H1 (cell line): ENCODE data around the gene EIF4A3. TPM values are rescaled to one million over a fixed set of nuclear protein-coding genes. Genes with fewer than 3 reads are reported as not detected.

Experiments used
- ATF2 ChIP-seq: IDR thresholded peaks from 2 replicates; pipeline ENCODE4 v1.6.1; 2012; ENCODE audit warnings: low read length, inconsistent platforms
- RXRA ChIP-seq: IDR thresholded peaks from 2 replicates; pipeline ENCODE4 v1.6.1; 2011; ENCODE audit warnings: low read depth, mild to moderate bottlenecking, low read length, moderate library complexity; ENCODE audit not compliant: insufficient read depth
- polyA plus RNA-seq, 7 experiments: library from polyadenylated mRNA; depleted of rRNA in 3 of 7; stranded (reverse) in 5 of 7; unstranded in 2 of 7; fragments of >200 nt in 5 of 7; fragments of 200-250 nt in 2 of 7; gene quantifications; 1 replicate in 5 of 7; 2 replicates in 1 of 7; 4 replicates in 1 of 7; pipeline versions ENCODE4 v1.2.1 to v1.2.3, GENCODE V29; 2011 to 2013; ENCODE audit warnings: missing spikeins in 2 of 7, mixed read lengths in 2 of 7
- total RNA-seq: library from RNA; stranded (reverse); fragmentation: NEBNext Ultra II Directional; extraction: Animal tissue kit (Norgen Biotek cat#: 25700); gene quantifications from 2 replicates; pipeline ENCODE4 v1.2.1, GENCODE V29; 2021
- TF ChIP-seq, protein P1 (sequence below), 3 experiments: IDR thresholded peaks; 1 replicate in 2 of 3; 2 replicates in 1 of 3; pipeline versions ENCODE4 v1.5.1 to v1.6.1; 2011; ENCODE audit warnings: low read length in 3 of 3, mild to moderate bottlenecking in 3 of 3, inconsistent platforms in 2 of 3, low read depth in 1 of 3, moderate library complexity in 1 of 3; ENCODE audit not compliant: insufficient read depth in 1 of 3; ENCODE audit errors: control extremely low read depth in 1 of 3

Gene EIF4A3
- total and polyA plus RNA-seq, 2 of the 8 experiments (the other 6 are each of a cell fraction or from before 2014, with no cell fraction given): 142 to 146 TPM

DNA sequence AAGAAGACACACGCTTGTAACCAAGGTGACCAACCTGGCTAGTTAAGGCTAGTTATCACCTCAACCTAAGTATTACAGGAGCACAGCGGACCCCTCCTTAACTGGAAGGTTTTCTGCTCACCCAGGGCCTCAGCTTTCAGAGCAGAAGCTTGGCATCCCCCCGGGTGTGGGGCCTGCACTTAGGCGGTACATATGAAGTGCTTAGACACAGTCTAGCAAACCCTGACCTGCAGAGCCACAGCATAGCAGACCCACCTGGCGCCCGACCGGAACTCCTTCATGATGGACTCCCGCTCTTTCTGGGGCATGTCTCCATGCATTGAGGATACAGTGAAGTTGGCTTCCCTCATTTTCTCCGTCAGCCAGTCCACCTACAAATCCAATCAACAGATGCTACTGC, 9.8 kb downstream of the EIF4A3 start (continued):
- TF ChIP-seq, protein P1, sequence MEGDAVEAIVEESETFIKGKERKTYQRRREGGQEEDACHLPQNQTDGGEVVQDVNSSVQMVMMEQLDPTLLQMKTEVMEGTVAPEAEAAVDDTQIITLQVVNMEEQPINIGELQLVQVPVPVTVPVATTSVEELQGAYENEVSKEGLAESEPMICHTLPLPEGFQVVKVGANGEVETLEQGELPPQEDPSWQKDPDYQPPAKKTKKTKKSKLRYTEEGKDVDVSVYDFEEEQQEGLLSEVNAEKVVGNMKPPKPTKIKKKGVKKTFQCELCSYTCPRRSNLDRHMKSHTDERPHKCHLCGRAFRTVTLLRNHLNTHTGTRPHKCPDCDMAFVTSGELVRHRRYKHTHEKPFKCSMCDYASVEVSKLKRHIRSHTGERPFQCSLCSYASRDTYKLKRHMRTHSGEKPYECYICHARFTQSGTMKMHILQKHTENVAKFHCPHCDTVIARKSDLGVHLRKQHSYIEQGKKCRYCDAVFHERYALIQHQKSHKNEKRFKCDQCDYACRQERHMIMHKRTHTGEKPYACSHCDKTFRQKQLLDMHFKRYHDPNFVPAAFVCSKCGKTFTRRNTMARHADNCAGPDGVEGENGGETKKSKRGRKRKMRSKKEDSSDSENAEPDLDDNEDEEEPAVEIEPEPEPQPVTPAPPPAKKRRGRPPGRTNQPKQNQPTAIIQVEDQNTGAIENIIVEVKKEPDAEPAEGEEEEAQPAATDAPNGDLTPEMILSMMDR (IDR thresholded peaks at IDR 0.05; ENCODE audit: control extremely low read depth in 1 of 3, insufficient read depth in 1 of 3, low read depth in 1 of 3, low read length in 3 of 3): no peak
- no peak for TF ChIP-seq RXRA
- no peak for TF ChIP-seq ATF2
- TF ChIP-seq, all 59 proteins: peak for 0
